NCI-H226 (cell line): ENCODE results near the gene WNK1.
A peak's percentile ranks its signal among the peaks of the same experiment; 100 is the strongest.
"Not testable (repeated sequence)": the region's sequence is repeated elsewhere in the genome, so short reads cannot be mapped to it uniquely, and the experiment has no call there.

Experiments used
- DNase-seq: peaks from one replicate; pipeline ENCODE4 v3.0.0-alpha.2; 2015

Gene WNK1

DNA sequence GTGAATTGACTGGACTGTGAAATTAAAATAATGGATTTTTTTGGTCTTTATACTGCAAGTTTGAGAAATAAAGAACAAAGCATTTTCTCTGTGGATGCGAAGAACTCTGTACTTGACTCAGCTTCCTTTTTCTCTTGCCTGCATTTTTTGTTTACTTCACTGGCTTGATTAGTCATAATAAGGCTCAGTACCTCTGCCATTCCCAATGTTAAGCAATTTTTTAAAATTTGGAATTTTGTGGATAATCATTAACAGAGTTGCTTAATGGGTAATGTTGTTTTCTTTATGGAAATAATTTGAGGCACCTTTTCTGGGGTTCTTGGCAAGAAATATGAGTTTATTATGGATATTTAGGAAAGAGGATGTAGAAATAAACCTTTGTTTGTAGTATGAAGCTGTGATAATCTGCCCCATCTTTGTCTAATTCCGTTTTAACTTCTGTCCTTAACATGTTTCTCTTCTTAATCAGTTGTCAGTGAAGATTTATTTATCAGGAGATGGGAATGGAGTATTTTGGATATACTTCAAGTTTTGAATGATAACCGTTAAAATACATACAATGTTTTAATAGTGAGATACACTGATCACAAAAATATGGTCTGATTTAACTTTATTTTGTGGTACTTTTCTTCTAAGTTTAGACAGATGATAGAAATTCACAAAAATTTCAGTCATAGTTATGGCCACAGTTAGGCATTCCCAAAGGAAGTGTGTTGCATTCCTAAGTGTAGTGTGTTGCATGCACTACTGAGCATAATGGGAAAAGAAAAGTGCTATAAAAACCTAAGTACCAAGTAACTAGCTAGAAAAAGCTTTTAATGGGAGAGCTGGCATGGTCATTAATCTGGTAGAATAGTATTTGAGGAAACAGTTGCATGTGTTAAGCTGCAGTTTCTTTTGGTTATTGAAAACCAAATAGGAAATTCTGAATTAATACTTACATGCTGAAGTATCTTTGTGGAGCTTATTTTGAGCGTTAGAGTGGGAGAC is 27.7 kb downstream of the WNK1 start:
- peak; percentile 51 for DNase-seq

DNA sequence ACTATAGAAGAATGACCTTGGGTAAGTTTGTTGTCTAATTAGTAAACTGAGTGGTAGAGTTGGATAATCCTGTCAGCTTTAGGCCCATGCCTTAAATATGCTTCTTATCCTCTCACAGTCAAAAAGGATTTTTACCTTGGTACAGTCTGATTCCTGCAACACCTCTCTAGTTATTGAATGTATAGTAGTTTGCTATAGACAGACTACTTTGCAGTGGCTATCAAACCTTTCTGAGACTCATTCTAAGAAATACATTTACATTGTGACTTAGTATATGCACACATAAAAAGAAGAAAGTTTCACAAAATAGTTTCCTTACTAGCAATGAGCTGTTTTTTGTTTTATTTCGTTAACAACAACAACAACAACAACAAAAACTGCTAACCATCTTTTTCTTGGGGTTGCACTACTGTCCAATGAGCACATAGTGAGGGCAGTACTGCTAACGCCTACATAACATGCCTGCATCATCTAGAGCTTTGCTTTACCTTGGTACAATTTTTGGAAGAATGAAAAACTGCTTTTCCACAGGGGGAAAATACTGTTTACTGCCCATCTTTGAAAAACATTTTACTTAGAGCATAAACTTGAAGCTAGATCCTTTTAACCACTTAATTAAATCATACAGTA is 28.5 kb downstream of the WNK1 start:
- no peak for DNase-seq

DNA sequence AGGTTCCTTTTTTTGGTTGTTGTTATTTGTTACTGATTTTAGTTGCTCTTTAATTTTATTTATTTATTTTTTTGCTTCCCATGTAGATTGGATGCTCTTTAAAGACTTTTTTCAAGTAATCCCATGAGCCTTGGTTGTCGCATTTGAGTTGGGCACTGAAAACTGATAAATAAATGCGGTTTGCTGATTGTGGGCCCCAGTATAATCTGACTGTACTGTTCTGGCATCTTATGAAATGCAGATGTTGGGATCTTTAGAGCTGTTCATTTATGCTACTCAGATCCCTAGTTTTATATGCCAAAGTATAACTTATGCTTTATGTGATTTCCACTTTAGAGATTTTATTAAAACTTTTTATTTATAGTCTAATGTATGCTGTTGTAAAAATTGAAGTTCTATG is 33.3 kb downstream of the WNK1 start:
- DNase-seq, result no peak

DNA sequence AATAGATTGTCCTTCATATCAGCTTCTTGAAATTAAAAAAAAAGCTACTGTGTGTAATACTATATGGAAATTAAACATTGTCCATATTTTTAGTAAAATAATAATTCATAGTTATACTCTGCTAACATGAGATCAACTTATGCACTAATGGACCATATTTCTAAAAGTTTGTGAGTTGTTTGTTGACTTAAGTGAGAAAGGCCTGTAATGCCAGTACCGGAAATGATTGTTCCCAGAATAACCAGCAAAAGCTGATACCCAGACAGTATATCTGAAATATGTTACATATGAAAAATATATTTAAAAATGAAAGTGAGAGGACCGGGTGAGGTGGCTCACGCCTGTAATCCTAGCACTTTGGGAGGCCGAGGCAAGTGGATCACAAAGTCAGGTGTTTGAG is 35.9 kb downstream of the WNK1 start:
- no peak for DNase-seq

DNA sequence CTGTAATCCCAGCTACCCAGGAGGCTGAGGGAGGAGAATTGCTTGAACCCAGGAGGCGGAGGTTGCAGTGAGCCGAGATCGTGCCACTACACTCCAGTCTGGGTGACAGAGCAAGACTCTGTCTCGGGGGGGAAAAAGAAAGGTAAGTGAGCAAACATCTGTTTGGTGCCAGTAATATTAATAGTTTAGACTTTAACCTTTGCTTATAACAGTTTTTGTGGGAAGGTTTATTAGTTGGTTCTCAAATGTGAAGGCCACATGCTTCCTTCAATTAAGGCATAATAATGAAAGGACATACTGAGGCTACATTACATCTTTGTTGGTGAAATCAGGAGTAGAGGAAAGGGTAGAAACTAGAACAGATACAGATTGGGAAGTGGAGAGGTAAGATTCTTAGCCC is 36.4 kb downstream of the WNK1 start:
- DNase-seq, result not testable (repeated sequence)

DNA sequence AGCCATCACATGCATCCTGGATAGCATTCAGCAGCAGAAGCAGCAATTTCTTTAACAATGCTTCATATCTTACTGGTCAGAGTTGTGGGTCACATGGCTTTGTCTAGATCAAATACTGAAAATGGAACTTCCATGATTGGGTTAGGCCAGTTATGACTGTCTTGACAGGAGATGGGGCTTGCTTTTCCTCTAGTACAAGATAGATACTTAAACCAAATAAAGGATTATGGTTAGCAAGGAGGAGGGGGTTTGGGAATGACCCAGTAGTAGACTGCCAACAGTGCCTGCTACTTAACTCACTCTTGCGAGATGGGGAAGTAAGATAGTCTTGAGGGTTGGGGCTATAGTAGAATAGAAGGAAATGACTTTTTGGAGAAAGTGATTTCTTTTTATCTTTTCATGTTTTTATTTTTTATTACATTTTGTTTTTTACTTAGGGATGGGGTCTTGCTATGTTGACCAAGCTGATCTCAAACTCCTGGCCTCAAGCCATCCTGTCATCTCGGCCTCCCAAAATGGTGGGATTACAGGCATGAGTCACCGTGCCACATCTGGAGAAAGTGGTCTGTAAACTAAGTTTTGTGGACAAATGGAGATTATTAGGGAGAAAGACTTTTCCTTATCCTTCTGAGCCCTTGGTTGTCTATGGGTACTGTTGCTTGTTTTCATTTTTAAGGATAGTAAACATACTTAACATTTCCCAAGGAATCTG is 37.6 kb downstream of the WNK1 start:
- no peak for DNase-seq

DNA sequence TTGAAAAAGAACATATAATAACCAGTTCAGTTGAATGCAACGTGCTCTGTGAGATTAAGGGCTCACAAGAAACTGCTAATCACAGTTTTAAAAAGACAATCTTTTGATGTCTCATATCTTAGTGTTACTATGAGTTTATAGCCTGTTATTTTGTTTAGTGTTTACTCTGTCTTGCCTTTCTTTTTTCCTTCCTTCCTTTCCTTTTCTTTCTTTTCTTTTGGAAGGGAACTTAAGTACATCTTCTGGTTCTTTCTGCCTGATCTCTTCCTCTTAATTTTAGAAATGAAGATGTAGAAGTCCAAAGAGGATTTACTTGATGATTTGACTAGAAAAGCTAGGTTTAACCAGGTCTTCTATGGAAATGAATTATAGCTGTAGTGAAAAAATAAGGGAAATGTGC is 38.2 kb downstream of the WNK1 start:
- DNase-seq, result no peak

DNA sequence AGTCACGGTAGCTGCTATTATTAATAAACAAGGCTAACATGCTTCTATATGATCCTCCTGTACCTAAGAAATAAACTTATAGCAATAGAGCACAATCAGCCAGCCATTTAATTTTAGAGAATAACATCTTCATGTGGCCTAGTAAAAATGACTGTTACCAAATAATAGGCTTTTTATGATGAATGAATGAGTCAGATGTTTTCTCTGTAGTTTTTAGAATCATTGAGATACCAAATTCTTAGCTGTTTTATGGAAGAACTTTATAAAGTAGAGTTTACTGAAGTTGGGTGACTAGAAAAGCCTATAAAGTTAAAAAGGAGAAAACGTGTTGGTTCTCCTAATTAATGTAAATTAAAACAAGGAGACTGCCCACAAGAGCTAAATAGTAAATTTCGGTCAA is 40.7 kb downstream of the WNK1 start:
- DNase-seq, result no peak

DNA sequence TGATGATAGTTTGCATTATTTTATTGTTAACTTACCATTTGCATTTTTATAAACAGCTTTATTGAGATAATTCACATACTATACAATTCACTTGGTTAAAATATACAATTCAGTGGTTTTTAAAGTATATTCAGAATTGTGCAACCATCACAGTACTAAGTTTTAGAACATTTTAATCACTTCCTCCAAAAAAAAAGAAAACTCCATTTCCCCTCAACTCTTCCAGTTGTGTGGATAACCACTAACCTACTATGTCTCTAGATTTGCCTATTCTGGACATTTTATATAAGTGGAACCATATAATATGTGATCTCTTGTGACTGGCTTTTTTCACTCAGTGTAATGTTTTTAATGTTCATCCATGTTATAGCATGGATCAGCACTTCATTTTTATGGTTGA is 41.3 kb downstream of the WNK1 start:
- no peak for DNase-seq

DNA sequence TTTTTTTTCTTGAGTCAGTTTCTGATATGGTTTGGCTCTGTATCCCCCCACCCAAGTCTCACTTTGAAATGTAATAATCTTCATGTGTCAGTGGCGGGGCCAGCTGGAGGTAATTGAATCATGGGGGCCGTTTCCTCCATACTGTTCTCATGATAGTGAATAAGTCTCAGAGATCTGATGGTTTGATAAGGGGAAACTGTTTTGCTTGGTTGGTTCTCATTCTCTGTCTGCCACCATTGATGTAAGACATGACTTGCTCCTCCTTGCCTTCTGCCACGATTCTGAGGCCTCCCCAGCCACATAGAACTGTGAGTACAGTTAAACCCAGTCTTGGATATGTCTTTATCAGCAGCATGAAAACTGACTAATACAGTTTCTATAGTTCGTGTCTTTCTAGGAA is 42.9 kb downstream of the WNK1 start:
- no peak for DNase-seq

DNA sequence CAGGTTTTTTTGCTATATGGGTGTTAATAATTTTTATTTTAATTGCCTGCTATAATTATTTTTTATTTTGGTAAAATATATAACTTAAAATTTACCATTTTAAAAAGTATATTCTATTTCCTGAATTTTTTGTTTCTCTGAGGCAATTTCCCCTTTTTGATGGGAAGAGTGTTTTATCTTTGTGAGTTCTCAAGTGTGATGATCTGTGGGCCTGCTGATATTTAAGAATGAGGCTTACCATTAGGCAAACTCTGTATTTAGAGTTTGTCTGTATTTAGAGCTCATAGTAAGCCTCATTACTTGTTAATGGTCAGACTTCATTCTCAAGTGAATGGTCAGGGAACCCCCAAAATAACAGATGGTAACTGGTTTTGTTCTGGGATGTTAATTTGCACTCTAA is 48.0 kb downstream of the WNK1 start:
- DNase-seq, result no peak

DNA sequence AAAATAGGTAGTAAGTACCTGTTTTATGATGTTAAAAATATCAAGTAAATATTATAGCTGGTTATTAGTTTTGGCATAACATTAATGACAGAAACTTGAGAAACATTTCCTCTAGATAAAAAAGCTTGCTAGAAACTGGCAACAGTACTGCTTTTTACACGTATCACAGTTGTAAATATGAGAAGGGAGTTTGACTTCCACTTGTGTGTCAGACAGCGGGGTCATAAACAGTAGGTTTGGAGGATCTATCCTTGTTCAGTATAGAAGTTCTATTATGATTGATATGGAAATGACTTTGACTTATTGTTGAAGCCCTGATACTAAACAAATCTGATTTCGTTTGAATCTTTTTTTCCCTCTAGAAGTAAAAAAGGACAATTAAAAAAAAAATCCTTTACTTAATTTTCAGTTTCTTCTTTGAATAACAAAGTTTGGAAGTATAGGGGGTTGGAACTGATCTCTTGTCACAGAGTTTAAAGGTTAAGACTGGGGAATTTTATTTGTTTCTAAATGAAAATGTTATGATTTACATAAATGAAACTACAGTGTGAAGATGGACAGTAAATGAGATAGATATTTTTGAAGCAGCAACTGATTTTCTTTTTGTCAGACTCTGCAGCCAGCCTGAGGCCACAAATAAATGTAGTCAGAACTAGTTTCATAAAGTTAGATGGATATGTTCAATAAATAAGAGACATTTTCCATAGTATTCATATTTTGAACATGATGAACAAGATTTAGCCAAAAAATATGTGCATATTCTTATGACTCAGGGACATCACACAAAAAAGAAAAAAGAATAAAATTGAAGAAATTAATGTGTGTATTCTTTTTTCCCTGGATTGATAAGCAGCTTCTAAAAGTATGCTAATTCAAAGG is 50.1 kb downstream of the WNK1 start:
- no peak for DNase-seq

DNA sequence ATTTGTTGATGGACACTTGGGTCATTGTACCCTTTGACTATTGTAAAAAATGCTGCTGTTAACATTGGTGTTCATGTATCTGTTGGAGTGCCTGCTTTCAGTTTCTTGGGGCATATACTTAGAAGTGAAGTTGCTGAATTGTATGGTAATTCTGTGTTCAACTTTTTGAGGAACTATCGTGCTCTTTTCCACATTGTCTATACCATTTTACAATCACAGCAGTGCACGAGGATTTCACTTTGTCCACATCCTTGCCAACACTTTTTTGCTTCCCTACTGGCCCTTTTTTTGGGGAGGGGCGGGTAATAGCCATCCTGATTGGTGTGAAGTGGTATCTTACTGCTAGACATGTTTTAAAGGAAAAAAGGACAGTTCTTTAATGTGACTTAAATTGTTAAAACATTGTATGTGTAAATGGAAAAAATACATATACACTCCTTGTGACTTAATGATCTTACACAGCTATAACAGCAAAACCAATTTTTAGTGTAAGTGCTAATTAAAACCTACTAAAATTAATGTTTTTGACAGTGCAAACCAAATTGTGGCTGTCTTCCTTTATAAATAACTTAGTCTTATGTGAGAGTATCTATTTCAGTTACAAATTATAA is 52.7 kb downstream of the WNK1 start:
- DNase-seq, result no peak

DNA sequence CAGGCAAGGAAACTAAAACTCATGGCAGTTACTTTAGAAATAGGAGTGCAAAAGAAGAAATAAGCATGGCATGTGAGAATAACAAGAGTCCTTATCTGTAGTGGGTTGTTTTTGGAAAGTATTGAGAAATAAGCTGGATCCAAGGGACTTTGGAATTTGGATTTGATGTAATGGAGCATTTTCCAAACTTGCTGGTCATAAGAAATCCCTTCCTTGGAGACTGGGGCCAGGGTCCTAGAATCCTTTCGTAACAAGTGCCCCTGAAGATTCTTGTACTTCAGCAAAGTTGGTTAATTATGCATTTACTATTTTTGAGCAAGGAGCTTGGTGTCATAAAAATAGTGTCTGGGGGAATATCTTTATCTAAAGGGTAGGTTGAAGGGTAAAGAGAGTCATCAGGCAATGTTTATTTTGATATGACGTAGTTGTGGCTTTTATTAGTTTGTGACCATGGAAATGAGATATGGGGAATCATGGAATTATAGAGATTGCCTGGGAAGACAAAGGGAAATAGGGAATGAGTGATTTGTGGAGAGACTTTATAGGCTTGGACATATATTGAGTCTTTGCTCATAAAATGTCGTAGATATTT is 53.9 kb downstream of the WNK1 start:
- peak; percentile 38 for DNase-seq

DNA sequence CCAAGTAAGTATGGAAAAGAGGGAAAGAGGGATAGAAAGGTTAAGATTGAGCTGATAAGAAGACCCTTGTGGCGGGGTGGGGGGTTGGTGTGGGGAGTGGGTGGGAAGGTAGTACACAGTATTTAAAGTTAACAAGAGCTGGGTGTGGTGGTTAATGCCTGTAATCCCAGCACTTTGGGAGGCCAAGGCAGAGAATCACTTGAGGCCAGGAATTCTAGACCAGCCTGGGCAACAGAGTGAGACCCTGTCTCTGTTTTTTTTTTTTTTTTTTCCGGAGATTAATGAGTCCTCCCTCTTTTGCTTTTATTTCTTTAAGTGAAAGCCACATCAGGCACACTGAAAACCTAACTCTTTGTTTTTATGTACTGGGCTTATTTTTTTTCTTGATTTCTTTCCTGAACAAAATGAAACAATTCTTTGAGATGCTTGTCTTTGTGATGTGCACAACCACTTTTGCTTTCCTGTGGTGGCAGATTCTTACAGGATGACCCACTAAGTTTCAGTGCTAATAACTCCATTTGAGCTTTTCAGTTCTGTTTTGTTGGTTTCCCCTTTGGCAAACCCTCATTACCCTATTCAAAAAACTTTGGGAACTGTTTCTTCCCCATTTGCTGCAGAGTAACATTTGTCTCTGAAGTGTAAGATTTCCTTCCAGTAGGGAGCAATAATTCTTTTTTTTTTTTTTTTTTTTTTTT is 54.8 kb downstream of the WNK1 start:
- no peak for DNase-seq

DNA sequence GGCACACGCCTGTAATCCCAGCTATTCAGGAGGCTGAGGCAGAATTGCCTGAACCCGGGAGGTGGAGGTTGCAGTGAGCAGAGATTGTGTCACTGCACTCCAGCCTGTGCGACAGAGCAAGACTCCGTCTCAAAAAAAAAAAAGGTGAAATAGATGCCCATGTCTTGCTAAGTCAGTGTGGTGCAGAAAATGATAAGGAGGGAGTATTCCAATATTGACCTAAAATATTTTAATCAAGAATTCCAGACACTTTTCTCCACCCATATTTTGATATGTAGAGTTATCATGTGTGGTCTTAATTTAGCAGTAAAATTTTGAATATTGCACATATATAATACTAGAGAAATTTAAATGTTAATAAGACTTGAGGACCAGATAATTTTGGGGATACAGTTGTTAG is 57.7 kb downstream of the WNK1 start:
- DNase-seq, result no peak

DNA sequence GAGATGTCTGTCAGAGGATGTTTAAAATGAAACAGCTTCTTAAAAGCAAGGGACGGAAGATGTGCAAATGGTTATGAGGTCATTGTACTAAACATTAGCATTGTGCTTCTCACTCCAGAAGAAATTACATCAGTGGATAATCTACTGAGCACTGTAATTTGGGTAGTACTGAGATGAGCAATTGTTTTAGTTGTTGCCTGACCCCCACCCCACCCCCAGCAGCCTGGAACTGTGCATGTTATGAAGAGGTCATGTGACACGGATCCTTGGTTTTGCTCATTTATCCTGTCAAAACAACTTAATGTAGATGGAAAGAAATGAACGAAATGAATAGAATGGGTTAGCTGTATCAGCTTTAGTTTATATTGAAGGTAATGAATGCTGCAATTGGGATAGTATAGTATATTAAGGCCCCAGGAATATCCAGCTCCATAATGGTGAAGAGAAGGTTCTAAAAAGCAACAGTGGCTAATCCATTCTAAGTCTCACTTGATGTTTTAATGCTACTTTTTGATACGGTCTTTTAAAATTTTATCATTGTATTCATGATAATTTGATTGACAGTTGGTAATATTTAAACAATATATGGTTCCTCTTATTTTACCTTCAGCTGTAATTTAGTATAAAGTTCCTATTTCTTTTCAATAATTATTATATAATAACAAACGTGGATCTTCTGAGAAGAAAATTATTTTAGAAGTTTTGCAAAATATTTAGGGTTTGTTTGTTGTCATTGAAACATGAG is 58.5 kb downstream of the WNK1 start:
- no peak for DNase-seq

DNA sequence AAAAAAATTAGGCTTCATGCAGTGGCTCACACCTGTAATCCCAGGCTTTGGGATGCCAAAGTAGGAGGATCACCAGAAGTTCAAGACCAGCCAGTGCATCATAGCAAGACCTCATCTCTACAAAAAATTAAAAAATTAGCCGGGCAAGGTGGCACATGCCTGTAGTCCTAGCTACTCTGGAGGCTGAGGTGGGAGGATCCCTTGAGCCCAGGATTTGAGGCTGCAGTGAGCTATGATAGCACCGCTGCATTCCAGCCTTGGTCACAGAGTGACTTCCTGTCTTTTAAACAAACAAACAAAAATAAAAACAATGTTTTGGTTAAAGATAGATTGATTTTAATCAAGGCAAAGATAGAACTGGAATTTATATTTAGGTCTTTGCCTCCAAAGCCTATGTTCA is 60.6 kb downstream of the WNK1 start:
- no peak for DNase-seq

DNA sequence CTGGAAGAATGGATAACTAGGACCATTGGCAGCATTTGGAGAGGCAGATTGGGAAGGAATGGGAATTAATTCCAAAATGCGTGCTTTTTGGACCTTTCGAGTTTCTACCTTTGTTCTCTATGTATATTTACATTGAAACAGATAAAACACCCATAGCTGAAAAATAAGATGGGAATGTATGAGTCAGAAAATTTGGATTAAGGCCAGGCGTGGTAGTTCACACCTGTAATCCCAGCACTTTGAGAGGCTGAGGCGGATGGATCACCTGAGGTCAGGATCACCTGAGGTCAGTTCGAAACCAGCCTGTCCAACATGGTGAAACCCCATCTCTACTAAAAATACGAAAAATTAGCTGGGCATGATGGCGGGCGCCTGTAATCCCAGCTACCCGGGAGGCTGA is 65.1 kb downstream of the WNK1 start:
- DNase-seq, result not testable (repeated sequence)

DNA sequence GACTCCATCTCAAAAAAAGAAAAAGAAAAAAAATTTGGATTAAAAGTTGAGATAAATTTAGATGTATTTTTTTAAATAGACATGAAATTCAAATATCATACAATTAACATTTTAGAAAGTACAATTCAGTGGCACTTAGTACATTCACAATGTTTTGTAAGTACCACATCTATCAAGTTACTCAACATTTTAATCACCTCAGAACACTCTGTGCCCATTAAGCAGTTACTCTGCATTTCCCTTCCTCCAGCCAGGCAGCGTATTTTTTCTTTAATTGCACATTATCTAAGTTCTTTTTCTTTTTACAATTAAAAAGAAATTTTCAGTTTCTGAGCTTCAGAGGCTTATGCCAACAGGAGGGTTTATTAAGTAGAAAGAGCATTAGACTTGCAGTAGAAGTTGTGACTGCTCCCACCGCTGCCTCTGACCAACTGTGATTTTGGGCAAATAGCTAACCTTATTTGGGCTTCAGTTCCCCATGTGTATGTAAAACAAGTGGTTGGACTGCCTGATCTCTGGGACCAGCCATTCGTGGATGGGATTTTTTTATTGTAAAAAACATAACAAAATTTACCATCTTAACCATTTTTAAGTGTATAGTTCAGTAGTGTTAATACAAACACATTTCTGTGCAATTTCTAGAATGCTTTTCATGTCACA is 65.7 kb downstream of the WNK1 start:
- DNase-seq, result no peak
